ENCODE measurements around the gene EXOC3L1. TPM values are rescaled to one million over a fixed set of nuclear protein-coding genes. Genes with fewer than 3 reads are reported as not detected.

Gene EXOC3L1
- total RNA-seq, 4 donors from 2014 or later, result 2.3 to 28.8 (median 3.4) TPM

GRCh38 chr16:67185651-67186134 lies 4.2 kb downstream of the EXOC3L1 start:
- no peak for DNase-seq (ENCODE audit: low spot score)
- TF ChIP-seq CTCF (IDR thresholded peaks at IDR 0.05), result no peak
- no peak for ATAC-seq (ENCODE audit: low FRiP score)

- peak in 1 of 3 donors; percentile 54 for TF ChIP-seq CTCF (IDR thresholded peaks at IDR 0.05)
Measured at GRCh38 chr16:67184995-67185650, 4.8 kb downstream of the EXOC3L1 start.

GRCh38 chr16:67184453-67184994 lies 5.4 kb downstream of the EXOC3L1 start:
- DNase-seq (ENCODE audit: low spot score) (no peak), ATAC-seq (ENCODE audit: low FRiP score) (no peak)

More at GRCh38 chr16:67184995-67185650, 4.8 kb downstream of the EXOC3L1 start:
- ATAC-seq (ENCODE audit: low FRiP score) (peak; percentile 47), DNase-seq (ENCODE audit: low spot score) (peak; percentile 92)

GRCh38 chr16:67183627-67184452 lies 6.1 kb downstream of the EXOC3L1 start, which contains the start of gene MATCAP1:
MATCAP1 (minus strand) TSS chr16:67183963; CDS start chr16:67180610, 3,353 bp downstream.
- TF ChIP-seq CTCF (IDR thresholded peaks at IDR 0.05), result no peak
- ATAC-seq (ENCODE audit: low FRiP score), result peak; percentile 91
- DNase-seq (ENCODE audit: low spot score), result peak; percentile 83

More at GRCh38 chr16:67184453-67184994, 5.4 kb downstream of the EXOC3L1 start:
- no peak for TF ChIP-seq CTCF (IDR thresholded peaks at IDR 0.05)

GRCh38 chr16:67183284-67183626 lies 6.7 kb downstream of the EXOC3L1 start:
- ATAC-seq (ENCODE audit: low FRiP score) (no peak), DNase-seq (ENCODE audit: low spot score) (no peak)
- no peak for TF ChIP-seq CTCF (IDR thresholded peaks at IDR 0.05)

- ATAC-seq (ENCODE audit: low FRiP score), result no peak
- TF ChIP-seq CTCF (IDR thresholded peaks at IDR 0.05), result no peak
Measured at GRCh38 chr16:67182288-67182687, 7.6 kb downstream of the EXOC3L1 start.

More at GRCh38 chr16:67182288-67182687, 7.6 kb downstream of the EXOC3L1 start:
- no peak for DNase-seq (ENCODE audit: low spot score)

All from omental fat pad (tissue), 4 donors.